Fibroblast of lung (primary cell): ENCODE data around the gene SLC23A2. TPM values are rescaled to one million over a fixed set of nuclear protein-coding genes. Genes with fewer than 3 reads are reported as not detected.
"Not testable (repeated sequence)": the region's sequence is repeated elsewhere in the genome, so short reads cannot be mapped to it uniquely, and the experiment has no call there.

Experiments used
- DNase-seq, 2 donors: peaks; one replicate each; pipeline versions ENCODE4 v3.0.0 to v3.0.0-alpha.2; 2010; ENCODE audit warnings: low read depth in 2 of 2
- H2AFZ ChIP-seq: 2 replicates; pipeline ENCODE4 v1.5.1; 2012; ENCODE audit warnings: low read length, control low read depth, inconsistent platforms
- H3K27ac ChIP-seq: 2 replicates; pipeline ENCODE4 v1.5.1; 2011; ENCODE audit warnings: low read length, control low read depth; ENCODE audit not compliant: insufficient read depth
- H3K27me3 ChIP-seq: 2 replicates; pipeline ENCODE4 v1.5.1; 2011; ENCODE audit warnings: mild to moderate bottlenecking, low read length; ENCODE audit not compliant: control insufficient read depth, insufficient read depth
- H3K36me3 ChIP-seq: 2 replicates; pipeline ENCODE4 v1.5.1; 2011; ENCODE audit warnings: low read length; ENCODE audit not compliant: control insufficient read depth, insufficient read depth
- H3K4me1 ChIP-seq: 2 replicates; pipeline ENCODE4 v1.5.1; 2011; ENCODE audit warnings: low read length; ENCODE audit not compliant: control insufficient read depth, insufficient read depth; ENCODE audit errors: extremely low read depth
- H3K4me2 ChIP-seq: 2 replicates; pipeline ENCODE4 v1.5.1; 2011; ENCODE audit warnings: low read length, control low read depth; ENCODE audit not compliant: insufficient read depth; ENCODE audit errors: extremely low read depth
- H3K4me3 ChIP-seq, 4 experiments: fragments of 200-600 bp in 1 of 4; sonication (generic) in 1 of 4; replicated peaks in 1 of 4; 2 replicates each; pipeline ENCODE4 v1.5.1; 2011 to 2016; ENCODE audit warnings: low read length in 4 of 4, low read depth in 3 of 4, mild to moderate bottlenecking in 3 of 4, control low read depth in 2 of 4, inconsistent platforms in 1 of 4, mixed read lengths in 1 of 4; ENCODE audit not compliant: insufficient read depth in 1 of 4; ENCODE audit errors: control extremely low read depth in 1 of 4
- H3K79me2 ChIP-seq: 2 replicates; pipeline ENCODE4 v1.5.1; 2012; ENCODE audit warnings: mild to moderate bottlenecking, low read length, inconsistent platforms; ENCODE audit not compliant: control insufficient read depth, insufficient read depth
- H3K9ac ChIP-seq: 2 replicates; pipeline ENCODE4 v1.5.1; 2011; ENCODE audit warnings: mild to moderate bottlenecking, low read length, control low read depth; ENCODE audit not compliant: insufficient read depth
- H3K9me3 ChIP-seq: 2 replicates; pipeline ENCODE4 v1.5.1; 2012; ENCODE audit warnings: low read depth, low read length; ENCODE audit not compliant: control insufficient read depth, insufficient read depth
- H4K20me1 ChIP-seq: 2 replicates; pipeline ENCODE4 v1.5.1; 2011; ENCODE audit warnings: low read length; ENCODE audit not compliant: control insufficient read depth, insufficient read depth; ENCODE audit errors: extremely low read depth
- EZH2 ChIP-seq: IDR thresholded peaks from 2 replicates; pipeline ENCODE4 v1.5.1; 2012; ENCODE audit warnings: low read length, control low read depth, mild to moderate bottlenecking; ENCODE audit errors: missing control alignments
- polyA plus RNA-seq, 2 donors: library from polyadenylated mRNA; depleted of rRNA in 1 of 2; stranded (reverse) in 1 of 2; unstranded in 1 of 2; fragments of >200 nt; gene quantifications; 2 replicates each; pipeline ENCODE4 v1.2.1, GENCODE V29; 2011 to 2012; ENCODE audit warnings: missing spikeins in 1 of 2
- total RNA-seq: library from RNA; depleted of rRNA; stranded (reverse); fragments of >200 nt; gene quantifications from 2 replicates; pipeline ENCODE4 v1.2.1, GENCODE V29; 2014
- TF ChIP-seq, protein P1 (sequence below), 2 donors: IDR thresholded peaks in 1 of 2; conservative IDR thresholded peaks in 1 of 2; 1 replicate in 1 of 2; 2 replicates in 1 of 2; pipeline ENCODE4 v1.5.1; 2011 to 2012; ENCODE audit warnings: low read length in 2 of 2, control low read depth in 1 of 2, inconsistent platforms in 1 of 2, low read depth in 1 of 2, mild to moderate bottlenecking in 1 of 2

Gene SLC23A2
- total and polyA plus RNA-seq, 2 donors (not counting 1 experiment from before 2014, with no cell fraction given): 12.1 to 17.5 TPM

DNA sequence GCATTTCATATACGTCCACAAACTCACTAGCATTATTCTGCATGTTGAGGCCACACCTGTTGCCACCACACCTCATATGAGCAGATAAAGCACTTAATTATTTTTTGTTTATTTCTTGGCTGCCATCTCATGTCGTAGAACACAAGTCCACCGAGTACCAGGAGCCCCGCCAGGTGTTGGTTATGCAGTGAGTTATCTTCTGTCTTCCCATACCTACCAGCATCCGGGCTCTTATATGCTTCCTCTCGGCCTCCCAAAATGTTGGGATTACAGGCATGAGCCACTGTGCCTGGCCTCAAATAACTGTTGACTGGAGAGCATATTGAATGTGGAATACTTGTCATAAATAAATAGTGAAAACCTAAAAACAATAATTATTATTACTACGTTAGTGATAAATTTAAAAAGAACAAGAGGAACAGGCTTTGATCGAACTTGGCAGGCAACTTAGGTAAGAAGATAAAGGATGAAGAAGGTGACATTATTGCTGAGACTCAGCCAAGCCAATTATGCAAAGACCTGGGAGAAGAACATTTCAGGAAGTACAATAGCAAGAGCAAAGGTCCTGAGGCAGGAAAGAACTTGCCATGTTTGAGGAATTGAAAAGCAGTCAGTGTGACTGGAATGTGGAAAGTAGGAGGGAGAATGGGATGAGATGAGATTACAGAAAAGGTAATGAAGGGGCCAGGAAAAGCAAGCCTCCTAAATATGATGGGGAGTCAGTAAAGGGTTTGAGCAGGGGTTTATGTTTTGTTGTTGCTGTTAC lies 12.6 kb upstream of the SLC23A2 start:
- H3K27ac ChIP-seq: no peak overlapping the region
- H3K4me2 ChIP-seq: no peak overlapping the region
- H2AFZ ChIP-seq: no peak overlapping the region
- no peak overlapping the region for H3K9ac ChIP-seq
- no peaks in the 10 kb centered on the region for H3K36me3 ChIP-seq
- TF ChIP-seq, protein P1, sequence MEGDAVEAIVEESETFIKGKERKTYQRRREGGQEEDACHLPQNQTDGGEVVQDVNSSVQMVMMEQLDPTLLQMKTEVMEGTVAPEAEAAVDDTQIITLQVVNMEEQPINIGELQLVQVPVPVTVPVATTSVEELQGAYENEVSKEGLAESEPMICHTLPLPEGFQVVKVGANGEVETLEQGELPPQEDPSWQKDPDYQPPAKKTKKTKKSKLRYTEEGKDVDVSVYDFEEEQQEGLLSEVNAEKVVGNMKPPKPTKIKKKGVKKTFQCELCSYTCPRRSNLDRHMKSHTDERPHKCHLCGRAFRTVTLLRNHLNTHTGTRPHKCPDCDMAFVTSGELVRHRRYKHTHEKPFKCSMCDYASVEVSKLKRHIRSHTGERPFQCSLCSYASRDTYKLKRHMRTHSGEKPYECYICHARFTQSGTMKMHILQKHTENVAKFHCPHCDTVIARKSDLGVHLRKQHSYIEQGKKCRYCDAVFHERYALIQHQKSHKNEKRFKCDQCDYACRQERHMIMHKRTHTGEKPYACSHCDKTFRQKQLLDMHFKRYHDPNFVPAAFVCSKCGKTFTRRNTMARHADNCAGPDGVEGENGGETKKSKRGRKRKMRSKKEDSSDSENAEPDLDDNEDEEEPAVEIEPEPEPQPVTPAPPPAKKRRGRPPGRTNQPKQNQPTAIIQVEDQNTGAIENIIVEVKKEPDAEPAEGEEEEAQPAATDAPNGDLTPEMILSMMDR (conservative IDR thresholded peaks at IDR 0.05 in 1 of 2, IDR thresholded peaks at IDR 0.05 in 1 of 2; ENCODE audit: low read depth in 1 of 2, low read length in 2 of 2): no peak
- no peak for TF ChIP-seq EZH2
- no peaks in the 10 kb centered on the region for H3K4me1 ChIP-seq
- DNase-seq: no peak
- H3K4me3 ChIP-seq: no peak overlapping the region
- no peaks in the 10 kb centered on the region for H4K20me1 ChIP-seq
- no peaks in the 10 kb centered on the region for H3K9me3 ChIP-seq
- peaks cover 2% of the 10 kb centered on the region for H3K27me3 ChIP-seq
- no peaks in the 10 kb centered on the region for H3K79me2 ChIP-seq

DNA sequence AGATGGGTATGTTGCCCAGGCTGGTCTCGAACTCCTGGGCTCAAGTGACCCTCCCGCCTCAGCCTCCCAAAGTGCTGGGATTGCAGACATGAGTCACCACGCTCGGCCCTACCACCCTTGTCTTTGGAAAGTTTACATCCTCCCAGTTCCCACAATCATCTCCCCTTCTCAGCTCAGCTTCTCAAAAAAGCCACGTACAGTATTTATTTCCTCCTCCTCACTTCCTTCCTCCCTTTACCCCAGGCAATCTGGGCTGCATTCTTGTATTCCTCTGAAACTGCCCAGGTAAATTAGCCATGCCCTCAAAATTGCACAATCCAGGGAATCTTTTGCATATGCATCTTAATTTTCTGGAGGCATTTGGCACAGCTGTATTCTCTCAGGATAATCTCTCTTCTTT lies 7.4 kb upstream of the SLC23A2 start:
- Histone ChIP-seq H3K36me3 (no peaks in the 10 kb centered on the region), H3K4me2 (no peak overlapping the region), H3K79me2 (no peaks in the 10 kb centered on the region), H3K27ac (no peak overlapping the region), H3K4me1 (no peaks in the 10 kb centered on the region), H3K4me3 (no peak overlapping the region), H3K9me3 (no peaks in the 10 kb centered on the region), H4K20me1 (no peaks in the 10 kb centered on the region), H3K9ac (no peak overlapping the region), H2AFZ (no peak overlapping the region), H3K27me3 (peaks cover 2% of the 10 kb centered on the region)
- no peak for TF ChIP-seq EZH2
- TF ChIP-seq, protein P1 (conservative IDR thresholded peaks at IDR 0.05 in 1 of 2, IDR thresholded peaks at IDR 0.05 in 1 of 2; ENCODE audit: low read depth in 1 of 2, low read length in 2 of 2): no peak
- peak in 1 of 2 donors; percentile 9 for DNase-seq

DNA sequence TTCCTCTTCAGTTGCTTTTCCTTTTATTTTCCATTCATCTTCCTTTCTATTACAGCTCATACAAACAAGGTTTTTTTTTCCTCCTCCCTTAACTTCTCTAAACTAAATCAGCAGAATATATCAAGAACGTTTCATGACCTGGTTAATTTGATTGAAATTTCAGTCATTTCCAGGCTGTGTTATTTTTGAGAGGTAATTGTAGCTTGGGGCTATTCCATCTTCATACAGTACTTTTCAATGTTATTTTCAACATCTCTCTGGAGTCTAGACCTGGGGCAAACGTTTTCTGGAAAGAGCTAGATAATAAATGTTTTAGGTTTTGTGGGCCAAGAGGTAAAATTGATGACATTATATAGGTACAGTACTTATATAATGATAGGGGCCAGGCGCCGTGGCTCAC lies 4.0 kb upstream of the SLC23A2 start:
- H3K36me3 ChIP-seq: no peaks in the 10 kb centered on the region
- H3K27ac ChIP-seq: no peak overlapping the region
- H3K4me2 ChIP-seq: no peak overlapping the region
- no peak for TF ChIP-seq EZH2
- TF ChIP-seq, protein P1 (conservative IDR thresholded peaks at IDR 0.05 in 1 of 2, IDR thresholded peaks at IDR 0.05 in 1 of 2; ENCODE audit: low read depth in 1 of 2, low read length in 2 of 2): no peak
- DNase-seq: no peak
- no peak overlapping the region for H3K4me3 ChIP-seq
- H3K9ac ChIP-seq: no peak overlapping the region
- H3K79me2 ChIP-seq: peaks cover 4% of the 10 kb centered on the region
- no peaks in the 10 kb centered on the region for H4K20me1 ChIP-seq
- H3K27me3 ChIP-seq: no peaks in the 10 kb centered on the region
- H3K4me1 ChIP-seq: peaks cover 4% of the 10 kb centered on the region
- H2AFZ ChIP-seq: no peak overlapping the region
- no peaks in the 10 kb centered on the region for H3K9me3 ChIP-seq

DNA sequence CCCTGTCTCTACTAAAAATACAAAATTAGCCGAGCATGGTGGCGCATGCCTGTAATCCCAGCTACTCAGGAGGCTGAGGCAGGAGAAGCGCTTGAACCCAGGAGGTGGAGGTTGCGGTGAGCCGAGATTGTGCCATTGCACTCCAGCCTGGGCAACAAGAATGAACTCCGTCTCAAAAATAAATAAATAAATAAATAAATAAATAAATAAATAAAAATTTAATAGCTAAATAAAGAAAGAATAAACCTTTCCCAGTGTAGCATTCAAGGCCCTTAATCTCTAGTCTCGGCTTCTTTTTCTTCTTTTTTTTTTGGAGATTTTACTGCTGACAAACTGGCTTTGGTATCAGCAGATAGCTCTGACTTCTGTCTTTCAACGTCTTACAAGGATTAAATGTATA lies 3.5 kb upstream of the SLC23A2 start:
- not testable (repeated sequence) for H3K4me2 ChIP-seq, H4K20me1 ChIP-seq, H3K36me3 ChIP-seq, DNase-seq, H3K9me3 ChIP-seq, H3K9ac ChIP-seq, H3K4me3 ChIP-seq, H3K79me2 ChIP-seq, H3K27ac ChIP-seq, H3K4me1 ChIP-seq, H3K27me3 ChIP-seq, H2AFZ ChIP-seq
